Measurements from ENCODE around the gene SPON1. TPM values are rescaled to one million over a fixed set of nuclear protein-coding genes. Genes with fewer than 3 reads are reported as not detected.

The SPON1 gene
- total RNA-seq, 1 experiment from 2014 or later: 6.4 TPM

DNA sequence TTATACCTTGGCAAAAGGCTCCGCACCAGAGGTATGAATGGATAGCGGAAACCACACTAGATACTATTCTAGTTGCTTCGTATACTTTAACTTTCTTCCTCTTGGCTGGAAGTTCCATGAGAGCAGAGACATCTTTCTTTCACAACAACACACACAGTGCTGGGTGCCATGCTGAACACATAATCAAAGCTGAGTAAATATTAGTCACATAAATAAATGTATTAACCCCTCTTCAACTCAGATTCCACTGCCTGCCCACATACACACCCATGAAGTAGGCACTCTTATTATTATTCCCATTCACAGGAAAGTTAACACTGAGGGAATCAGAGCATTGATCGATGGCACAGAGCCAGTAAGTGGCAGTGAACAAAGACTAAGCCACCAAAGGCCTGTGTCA is 35.4 kb downstream of the SPON1 start (continued):
- TF ChIP-seq, protein P1, sequence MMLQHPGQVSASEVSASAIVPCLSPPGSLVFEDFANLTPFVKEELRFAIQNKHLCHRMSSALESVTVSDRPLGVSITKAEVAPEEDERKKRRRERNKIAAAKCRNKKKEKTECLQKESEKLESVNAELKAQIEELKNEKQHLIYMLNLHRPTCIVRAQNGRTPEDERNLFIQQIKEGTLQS (CRISPR knock-in tag; conservative IDR thresholded peaks at IDR 0.05): no peak
- no peak for TF ChIP-seq TP53 (CRISPR knock-in tag; IDR thresholded peaks at IDR 0.05)
- TF ChIP-seq, protein P2, sequence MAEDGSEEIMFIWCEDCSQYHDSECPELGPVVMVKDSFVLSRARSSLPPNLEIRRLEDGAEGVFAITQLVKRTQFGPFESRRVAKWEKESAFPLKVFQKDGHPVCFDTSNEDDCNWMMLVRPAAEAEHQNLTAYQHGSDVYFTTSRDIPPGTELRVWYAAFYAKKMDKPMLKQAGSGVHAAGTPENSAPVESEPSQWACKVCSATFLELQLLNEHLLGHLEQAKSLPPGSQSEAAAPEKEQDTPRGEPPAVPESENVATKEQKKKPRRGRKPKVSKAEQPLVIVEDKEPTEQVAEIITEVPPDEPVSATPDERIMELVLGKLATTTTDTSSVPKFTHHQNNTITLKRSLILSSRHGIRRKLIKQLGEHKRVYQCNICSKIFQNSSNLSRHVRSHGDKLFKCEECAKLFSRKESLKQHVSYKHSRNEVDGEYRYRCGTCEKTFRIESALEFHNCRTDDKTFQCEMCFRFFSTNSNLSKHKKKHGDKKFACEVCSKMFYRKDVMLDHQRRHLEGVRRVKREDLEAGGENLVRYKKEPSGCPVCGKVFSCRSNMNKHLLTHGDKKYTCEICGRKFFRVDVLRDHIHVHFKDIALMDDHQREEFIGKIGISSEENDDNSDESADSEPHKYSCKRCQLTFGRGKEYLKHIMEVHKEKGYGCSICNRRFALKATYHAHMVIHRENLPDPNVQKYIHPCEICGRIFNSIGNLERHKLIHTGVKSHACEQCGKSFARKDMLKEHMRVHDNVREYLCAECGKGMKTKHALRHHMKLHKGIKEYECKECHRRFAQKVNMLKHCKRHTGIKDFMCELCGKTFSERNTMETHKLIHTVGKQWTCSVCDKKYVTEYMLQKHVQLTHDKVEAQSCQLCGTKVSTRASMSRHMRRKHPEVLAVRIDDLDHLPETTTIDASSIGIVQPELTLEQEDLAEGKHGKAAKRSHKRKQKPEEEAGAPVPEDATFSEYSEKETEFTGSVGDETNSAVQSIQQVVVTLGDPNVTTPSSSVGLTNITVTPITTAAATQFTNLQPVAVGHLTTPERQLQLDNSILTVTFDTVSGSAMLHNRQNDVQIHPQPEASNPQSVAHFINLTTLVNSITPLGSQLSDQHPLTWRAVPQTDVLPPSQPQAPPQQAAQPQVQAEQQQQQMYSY (CRISPR knock-in tag; IDR thresholded peaks at IDR 0.05): no peak

DNA sequence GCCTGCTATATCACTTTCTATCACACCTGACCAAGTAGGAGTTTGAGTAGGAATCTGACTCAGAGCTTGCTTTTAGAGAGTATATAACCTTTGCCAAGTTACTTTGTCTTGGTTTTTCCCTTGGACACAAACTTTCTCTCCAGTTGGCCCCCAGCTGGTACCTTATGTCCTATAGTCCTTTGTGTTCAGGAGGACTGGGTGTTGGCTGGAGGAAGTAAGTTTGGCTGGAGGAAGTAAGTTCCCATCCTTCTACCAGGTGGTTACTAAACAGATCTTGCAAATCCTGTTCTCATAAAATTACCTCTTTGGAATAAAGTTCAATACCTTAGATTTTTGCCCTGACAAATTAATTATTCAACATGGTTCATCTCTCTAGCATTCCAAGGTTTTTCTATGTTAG is 37.2 kb downstream of the SPON1 start:
- H3K4me3 Mint-ChIP-seq: no peak overlapping the region
- peaks cover 27% of the 10 kb centered on the region for H3K9me3 Mint-ChIP-seq
- DNase-seq (ENCODE audit: low spot score) (no peak), ATAC-seq (no peak)
- 0 out of 2 replicates have a peak, but pooled peaks cover 2% of the 10 kb centered on the region for H3K36me3 Mint-ChIP-seq
- ChIA-PET CTCF (no interaction called here), POLR2A (no interaction called here)
- H3K4me1 Mint-ChIP-seq: no peaks in the 10 kb centered on the region
- no peaks in the 10 kb centered on the region for H3K27me3 Mint-ChIP-seq (ENCODE audit: low read depth)
- no peak for TF ChIP-seq CBFB (CRISPR knock-in tag; IDR thresholded peaks at IDR 0.05; ENCODE audit: low read depth)
- no peak for TF ChIP-seq MYBL2 (CRISPR knock-in tag; IDR thresholded peaks at IDR 0.05)
- no peak for TF ChIP-seq CREM (CRISPR knock-in tag; IDR thresholded peaks at IDR 0.05)
- TF ChIP-seq, protein P3, sequence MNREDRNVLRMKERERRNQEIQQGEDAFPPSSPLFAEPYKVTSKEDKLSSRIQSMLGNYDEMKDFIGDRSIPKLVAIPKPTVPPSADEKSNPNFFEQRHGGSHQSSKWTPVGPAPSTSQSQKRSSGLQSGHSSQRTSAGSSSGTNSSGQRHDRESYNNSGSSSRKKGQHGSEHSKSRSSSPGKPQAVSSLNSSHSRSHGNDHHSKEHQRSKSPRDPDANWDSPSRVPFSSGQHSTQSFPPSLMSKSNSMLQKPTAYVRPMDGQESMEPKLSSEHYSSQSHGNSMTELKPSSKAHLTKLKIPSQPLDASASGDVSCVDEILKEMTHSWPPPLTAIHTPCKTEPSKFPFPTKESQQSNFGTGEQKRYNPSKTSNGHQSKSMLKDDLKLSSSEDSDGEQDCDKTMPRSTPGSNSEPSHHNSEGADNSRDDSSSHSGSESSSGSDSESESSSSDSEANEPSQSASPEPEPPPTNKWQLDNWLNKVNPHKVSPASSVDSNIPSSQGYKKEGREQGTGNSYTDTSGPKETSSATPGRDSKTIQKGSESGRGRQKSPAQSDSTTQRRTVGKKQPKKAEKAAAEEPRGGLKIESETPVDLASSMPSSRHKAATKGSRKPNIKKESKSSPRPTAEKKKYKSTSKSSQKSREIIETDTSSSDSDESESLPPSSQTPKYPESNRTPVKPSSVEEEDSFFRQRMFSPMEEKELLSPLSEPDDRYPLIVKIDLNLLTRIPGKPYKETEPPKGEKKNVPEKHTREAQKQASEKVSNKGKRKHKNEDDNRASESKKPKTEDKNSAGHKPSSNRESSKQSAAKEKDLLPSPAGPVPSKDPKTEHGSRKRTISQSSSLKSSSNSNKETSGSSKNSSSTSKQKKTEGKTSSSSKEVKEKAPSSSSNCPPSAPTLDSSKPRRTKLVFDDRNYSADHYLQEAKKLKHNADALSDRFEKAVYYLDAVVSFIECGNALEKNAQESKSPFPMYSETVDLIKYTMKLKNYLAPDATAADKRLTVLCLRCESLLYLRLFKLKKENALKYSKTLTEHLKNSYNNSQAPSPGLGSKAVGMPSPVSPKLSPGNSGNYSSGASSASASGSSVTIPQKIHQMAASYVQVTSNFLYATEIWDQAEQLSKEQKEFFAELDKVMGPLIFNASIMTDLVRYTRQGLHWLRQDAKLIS (CRISPR knock-in tag; IDR thresholded peaks at IDR 0.05; ENCODE audit: borderline replicate concordance): no peak
- TF ChIP-seq, protein P4, sequence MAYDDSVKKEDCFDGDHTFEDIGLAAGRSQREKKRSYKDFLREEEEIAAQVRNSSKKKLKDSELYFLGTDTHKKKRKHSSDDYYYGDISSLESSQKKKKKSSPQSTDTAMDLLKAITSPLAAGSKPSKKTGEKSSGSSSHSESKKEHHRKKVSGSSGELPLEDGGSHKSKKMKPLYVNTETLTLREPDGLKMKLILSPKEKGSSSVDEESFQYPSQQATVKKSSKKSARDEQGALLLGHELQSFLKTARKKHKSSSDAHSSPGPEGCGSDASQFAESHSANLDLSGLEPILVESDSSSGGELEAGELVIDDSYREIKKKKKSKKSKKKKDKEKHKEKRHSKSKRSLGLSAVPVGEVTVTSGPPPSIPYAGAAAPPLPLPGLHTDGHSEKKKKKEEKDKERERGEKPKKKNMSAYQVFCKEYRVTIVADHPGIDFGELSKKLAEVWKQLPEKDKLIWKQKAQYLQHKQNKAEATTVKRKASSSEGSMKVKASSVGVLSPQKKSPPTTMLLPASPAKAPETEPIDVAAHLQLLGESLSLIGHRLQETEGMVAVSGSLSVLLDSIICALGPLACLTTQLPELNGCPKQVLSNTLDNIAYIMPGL (CRISPR knock-in tag; IDR thresholded peaks at IDR 0.05): no peak
- TF ChIP-seq, protein P5, sequence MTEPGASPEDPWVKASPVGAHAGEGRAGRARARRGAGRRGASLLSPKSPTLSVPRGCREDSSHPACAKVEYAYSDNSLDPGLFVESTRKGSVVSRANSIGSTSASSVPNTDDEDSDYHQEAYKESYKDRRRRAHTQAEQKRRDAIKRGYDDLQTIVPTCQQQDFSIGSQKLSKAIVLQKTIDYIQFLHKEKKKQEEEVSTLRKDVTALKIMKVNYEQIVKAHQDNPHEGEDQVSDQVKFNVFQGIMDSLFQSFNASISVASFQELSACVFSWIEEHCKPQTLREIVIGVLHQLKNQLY (CRISPR knock-in tag; IDR thresholded peaks at IDR 0.05): no peak
- TF ChIP-seq JUN (CRISPR knock-in tag; IDR thresholded peaks at IDR 0.05): no peak
- H3K27ac Mint-ChIP-seq: no peak overlapping the region

DNA sequence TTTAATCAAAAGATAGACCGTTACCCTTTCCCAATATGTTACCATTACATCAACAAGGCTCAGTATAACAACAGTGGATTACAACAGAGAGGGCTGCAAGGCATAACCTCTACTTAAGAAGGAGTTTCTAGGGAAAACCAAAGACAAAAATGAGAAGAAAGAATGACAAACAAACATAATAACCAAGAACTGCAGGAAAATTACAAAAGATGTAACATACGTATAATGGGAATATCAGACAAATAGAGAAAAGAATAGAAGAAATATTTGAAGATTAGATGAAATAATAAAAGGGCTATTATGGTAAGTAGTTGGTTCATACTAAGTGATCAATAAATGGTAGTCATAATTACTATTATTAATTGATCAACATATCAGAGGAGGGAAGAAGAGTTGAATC is 39.1 kb downstream of the SPON1 start:
- H3K4me1 Mint-ChIP-seq: no peaks in the 10 kb centered on the region
- DNase-seq (ENCODE audit: low spot score) (no peak), ATAC-seq (no peak)
- CTCF ChIA-PET: no interaction called here
- no peaks in the 10 kb centered on the region for H3K27me3 Mint-ChIP-seq (ENCODE audit: low read depth)
- H3K36me3 Mint-ChIP-seq: 0 out of 2 replicates have a peak, but pooled peaks cover 2% of the 10 kb centered on the region
- H3K9me3 Mint-ChIP-seq: peaks cover 35% of the 10 kb centered on the region
- H3K4me3 Mint-ChIP-seq: no peak overlapping the region
- POLR2A ChIA-PET: no interaction called here
- no peak overlapping the region for H3K27ac Mint-ChIP-seq
- TF ChIP-seq, protein P6, sequence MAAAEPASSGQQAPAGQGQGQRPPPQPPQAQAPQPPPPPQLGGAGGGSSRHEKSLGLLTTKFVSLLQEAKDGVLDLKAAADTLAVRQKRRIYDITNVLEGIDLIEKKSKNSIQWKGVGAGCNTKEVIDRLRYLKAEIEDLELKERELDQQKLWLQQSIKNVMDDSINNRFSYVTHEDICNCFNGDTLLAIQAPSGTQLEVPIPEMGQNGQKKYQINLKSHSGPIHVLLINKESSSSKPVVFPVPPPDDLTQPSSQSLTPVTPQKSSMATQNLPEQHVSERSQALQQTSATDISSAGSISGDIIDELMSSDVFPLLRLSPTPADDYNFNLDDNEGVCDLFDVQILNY (CRISPR knock-in tag; IDR thresholded peaks at IDR 0.05): no peak
- TF ChIP-seq TEAD1 (CRISPR knock-in tag; IDR thresholded peaks at IDR 0.05) (no peak), JAZF1 (CRISPR knock-in tag; IDR thresholded peaks at IDR 0.05) (no peak), ZNF219 (CRISPR knock-in tag; IDR thresholded peaks at IDR 0.05; ENCODE audit: borderline replicate concordance) (no peak)
- TF ChIP-seq, protein P7, sequence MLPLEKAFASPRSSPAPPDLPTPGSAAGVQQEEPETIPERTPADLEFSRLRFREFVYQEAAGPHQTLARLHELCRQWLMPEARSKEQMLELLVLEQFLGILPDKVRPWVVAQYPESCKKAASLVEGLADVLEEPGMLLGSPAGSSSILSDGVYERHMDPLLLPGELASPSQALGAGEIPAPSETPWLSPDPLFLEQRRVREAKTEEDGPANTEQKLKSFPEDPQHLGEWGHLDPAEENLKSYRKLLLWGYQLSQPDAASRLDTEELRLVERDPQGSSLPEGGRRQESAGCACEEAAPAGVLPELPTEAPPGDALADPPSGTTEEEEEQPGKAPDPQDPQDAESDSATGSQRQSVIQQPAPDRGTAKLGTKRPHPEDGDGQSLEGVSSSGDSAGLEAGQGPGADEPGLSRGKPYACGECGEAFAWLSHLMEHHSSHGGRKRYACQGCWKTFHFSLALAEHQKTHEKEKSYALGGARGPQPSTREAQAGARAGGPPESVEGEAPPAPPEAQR (CRISPR knock-in tag; IDR thresholded peaks at IDR 0.05): no peak
- TF ChIP-seq, protein P8, sequence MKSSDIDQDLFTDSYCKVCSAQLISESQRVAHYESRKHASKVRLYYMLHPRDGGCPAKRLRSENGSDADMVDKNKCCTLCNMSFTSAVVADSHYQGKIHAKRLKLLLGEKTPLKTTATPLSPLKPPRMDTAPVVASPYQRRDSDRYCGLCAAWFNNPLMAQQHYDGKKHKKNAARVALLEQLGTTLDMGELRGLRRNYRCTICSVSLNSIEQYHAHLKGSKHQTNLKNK (CRISPR knock-in tag; IDR thresholded peaks at IDR 0.05): no peak
- TF ChIP-seq, protein P5 (CRISPR knock-in tag; IDR thresholded peaks at IDR 0.05): no peak
- TF ChIP-seq, protein P9, sequence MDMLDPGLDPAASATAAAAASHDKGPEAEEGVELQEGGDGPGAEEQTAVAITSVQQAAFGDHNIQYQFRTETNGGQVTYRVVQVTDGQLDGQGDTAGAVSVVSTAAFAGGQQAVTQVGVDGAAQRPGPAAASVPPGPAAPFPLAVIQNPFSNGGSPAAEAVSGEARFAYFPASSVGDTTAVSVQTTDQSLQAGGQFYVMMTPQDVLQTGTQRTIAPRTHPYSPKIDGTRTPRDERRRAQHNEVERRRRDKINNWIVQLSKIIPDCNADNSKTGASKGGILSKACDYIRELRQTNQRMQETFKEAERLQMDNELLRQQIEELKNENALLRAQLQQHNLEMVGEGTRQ (CRISPR knock-in tag; IDR thresholded peaks at IDR 0.05): no peak
